HepG2 (cell line): ENCODE results near the gene ZNHIT1. TPM values are rescaled to one million over a fixed set of nuclear protein-coding genes. Genes with fewer than 3 reads are reported as not detected.
A peak's percentile ranks its signal among the peaks of the same experiment; 100 is the strongest.

ENCODE experiments used
- ELK4 ChIP-seq: sonication (generic); formaldehyde crosslinking; IDR thresholded peaks from 2 replicates; pipeline ENCODE4 v1.9.0; 2021; ENCODE audit warnings: missing genetic modification reagents, borderline replicate concordance
- FOSL1 ChIP-seq: sonication (generic); formaldehyde crosslinking; IDR thresholded peaks from 2 replicates; pipeline ENCODE4 v1.9.0; 2021; ENCODE audit warnings: missing genetic modification reagents, borderline replicate concordance
- HNRNPL ChIP-seq: fragments of 200-400 bp; formaldehyde crosslinking; IDR thresholded peaks from 2 replicates; pipeline ENCODE4 v1.6.1; 2017; ENCODE audit warnings: mild to moderate bottlenecking, low read depth, low read length
- ISX ChIP-seq: sonication (generic); formaldehyde crosslinking; conservative IDR thresholded peaks from 2 replicates; pipeline ENCODE4 v1.5.0; 2020; ENCODE audit warnings: missing genetic modification reagents
- NFE2L1 ChIP-seq: sonication (generic); formaldehyde crosslinking; IDR thresholded peaks from 2 replicates; pipeline ENCODE4 v1.4.0; 2020; ENCODE audit warnings: missing genetic modification reagents, mild to moderate bottlenecking, borderline replicate concordance
- NFIC ChIP-seq: IDR thresholded peaks from 2 replicates; pipeline ENCODE4 v1.6.1; 2012; ENCODE audit warnings: mild to moderate bottlenecking, low read length, inconsistent platforms
- PRDM15 ChIP-seq: sonication (generic); formaldehyde crosslinking; IDR thresholded peaks from 2 replicates; pipeline ENCODE4 v1.4.0; 2020; ENCODE audit warnings: missing genetic modification reagents
- SALL1 ChIP-seq: sonication (generic); formaldehyde crosslinking; IDR thresholded peaks from 2 replicates; pipeline ENCODE4 v1.8.0; 2022; ENCODE audit warnings: mild to moderate bottlenecking, missing genetic modification reagents
- SNRNP70 ChIP-seq: fragments of 200-400 bp; formaldehyde crosslinking; IDR thresholded peaks from 2 replicates; pipeline ENCODE4 v1.6.1; 2017; ENCODE audit warnings: mild to moderate bottlenecking, low read depth, low read length, moderate library complexity
- STAG1 ChIP-seq: sonication (generic); formaldehyde crosslinking; IDR thresholded peaks from 2 replicates; pipeline ENCODE4 v1.4.0; 2020; ENCODE audit warnings: missing genetic modification reagents
- THAP11 ChIP-seq: IDR thresholded peaks from 2 replicates; pipeline ENCODE4 v1.6.1; 2016; ENCODE audit warnings: missing biosample characterization, missing genetic modification reagents
- ZFP1 ChIP-seq: IDR thresholded peaks from 2 replicates; pipeline ENCODE4 v1.6.1; 2016
- ZHX1 ChIP-seq: sonication (generic); formaldehyde crosslinking; IDR thresholded peaks from 2 replicates; pipeline ENCODE4 v1.8.1; 2022; ENCODE audit warnings: low read depth, mild to moderate bottlenecking, missing genetic modification reagents
- ZNF446 ChIP-seq: sonication (generic); formaldehyde crosslinking; IDR thresholded peaks from 2 replicates; pipeline ENCODE4 v1.5.0; 2020; ENCODE audit warnings: mild to moderate bottlenecking, missing genetic modification reagents
- ZNF646 ChIP-seq: sonication (generic); formaldehyde crosslinking; IDR thresholded peaks from 2 replicates; pipeline ENCODE4 v1.9.0; 2021; ENCODE audit warnings: mild to moderate bottlenecking, missing genetic modification reagents
- polyA plus RNA-seq, 8 experiments: library from polyadenylated mRNA; depleted of rRNA in 3 of 8; stranded (reverse) in 7 of 8; unstranded in 1 of 8; fragments of >200 nt; fragmentation: Illumina TruSeq in 4 of 8; extraction: Trizol in 4 of 8; gene quantifications; 2 replicates each; pipeline versions ENCODE4 v1.2.1 to v1.2.3, GENCODE V29; 2011 to 2016; ENCODE audit warnings: low read depth in 4 of 8, missing spikeins in 1 of 8, mixed read lengths in 1 of 8; ENCODE audit not compliant: insufficient read depth in 1 of 8
- total RNA-seq, 5 experiments: library from RNA; depleted of rRNA; stranded (reverse); fragments of >200 nt; fragmentation: Illumina TruSeq; extraction: Trizol; gene quantifications; 2 replicates each; pipeline ENCODE4 v1.2.3, GENCODE V29; 2016; ENCODE audit warnings: low read depth in 1 of 5

ZNHIT1 gene
- total and polyA plus RNA-seq, 2 of the 13 experiments (the other 11 are each of a cell fraction or from before 2014, with no cell fraction given), result 32.5 to 64.5 TPM

- TF ChIP-seq THAP11 (CRISPR knock-in tag) (0 out of 2 replicates have a peak, but pooled peaks have one; percentile 28), ZNF446 (CRISPR knock-in tag) (0 out of 2 replicates have a peak, but pooled peaks have one; percentile 23), NFE2L1 (CRISPR knock-in tag) (no peak), ZFP1 (no peak), ZHX1 (CRISPR knock-in tag) (no peak), FOSL1 (CRISPR knock-in tag) (no peak), SNRNP70 (no peak), SALL1 (CRISPR knock-in tag) (peak; percentile 48), ISX (no peak), HNRNPL (0 out of 2 replicates have a peak, but pooled peaks have one; percentile 46), STAG1 (CRISPR knock-in tag) (peak; percentile 66), ELK4 (CRISPR knock-in tag) (no peak), ZNF646 (CRISPR knock-in tag) (peak; percentile 82; the same call in 1 of the 2 replicates), NFIC (no peak), PRDM15 (CRISPR knock-in tag) (no peak)
Observed at GRCh38 chr7:101169838-101170551, 48.0 kb upstream of the ZNHIT1 start (continued).
